ENCODE results near the gene OR10G4. TPM values are rescaled to one million over a fixed set of nuclear protein-coding genes. Genes with fewer than 3 reads are reported as not detected.

Gene OR10G4
- total RNA-seq, 1 experiment from 2014 or later = 0.07 TPM

DNA sequence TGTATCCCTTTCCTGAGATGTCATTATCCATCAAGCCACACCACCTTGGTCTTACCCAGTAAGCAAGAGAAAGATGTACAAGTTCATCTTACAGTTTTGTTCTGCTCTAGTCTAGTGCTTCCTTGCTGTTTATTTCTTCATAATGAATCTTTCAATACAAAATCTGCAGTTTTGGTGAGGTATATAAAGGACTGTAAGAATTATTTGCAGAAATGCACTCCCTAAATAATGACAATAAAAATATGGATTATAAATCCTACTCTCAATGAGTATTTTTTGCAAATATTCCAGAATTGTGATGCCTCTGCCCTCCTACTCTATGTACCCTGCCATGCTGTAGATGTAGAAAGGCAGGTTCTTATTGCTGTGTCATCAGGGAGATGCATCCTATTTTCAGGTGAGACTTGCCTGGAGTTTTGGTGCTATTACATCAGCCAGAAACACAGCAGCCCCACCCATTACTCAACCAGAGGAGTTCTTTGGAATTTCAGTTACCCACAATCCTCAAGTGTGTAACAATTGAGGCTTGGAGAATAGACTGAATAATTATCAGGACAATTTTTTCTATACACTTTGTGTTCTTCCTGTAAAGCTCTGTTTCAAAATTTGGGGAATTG is 35.0 kb upstream of the OR10G4 start, which contains the start of gene OR10S1:
Gene OR10S1 (minus strand): TSS at position 51 of the 617 bp plus-strand sequence. CDS start 117 bp downstream, outside the sequence.
- no peak within 1 kb of the TSS for H2AK5ac ChIP-seq (ENCODE audit: insufficient read length, low read length)
- H2BK20ac ChIP-seq (ENCODE audit: low read depth, low read length, poor library complexity, severe bottlenecking) = no peak within 1 kb of the TSS
- peaks cover 7 to 13% of the 10 kb centered on the region in 2 experiments for H3K9me3 Mint-ChIP-seq
- no peak within 1 kb of the TSS for H2BK120ac ChIP-seq (ENCODE audit: low read depth, low read length, poor library complexity, severe bottlenecking)
- H3K23ac ChIP-seq (ENCODE audit: insufficient read length, low read depth, low read length) = no peak within 1 kb of the TSS
- H2AFZ ChIP-seq (ENCODE audit: low read length) = no peak within 1 kb of the TSS
- H3K4me1 ChIP-seq (ENCODE audit: insufficient read depth, low read length) = no peaks in the 10 kb centered on the region
- H3K27me3 ChIP-seq (ENCODE audit: insufficient read depth, low read length) = no peaks in the 10 kb centered on the region
- H3K14ac ChIP-seq (ENCODE audit: insufficient read depth, low read length) = no peak within 1 kb of the TSS; the same call in 1 of the 2 replicates
- no peak within 1 kb of the TSS for H3K18ac ChIP-seq (ENCODE audit: insufficient read length, low read depth, low read length)
- no peak within 1 kb of the TSS for H3K4ac ChIP-seq (ENCODE audit: low read depth, low read length)
- H3K56ac ChIP-seq (ENCODE audit: insufficient read length, low read depth, low read length) = no peak within 1 kb of the TSS
- H3K4me2 ChIP-seq (ENCODE audit: insufficient read depth, insufficient read length, low read length) = no peak within 1 kb of the TSS
- no peak within 1 kb of the TSS for H3T11ph ChIP-seq (ENCODE audit: low read length)
- no peaks in the 10 kb centered on the region for H3K79me1 ChIP-seq (ENCODE audit: insufficient read depth, low read depth, low read length, poor library complexity, severe bottlenecking)
- H3K4me3 Mint-ChIP-seq = no peak within 1 kb of the TSS
- TF ChIP-seq, protein P1, sequence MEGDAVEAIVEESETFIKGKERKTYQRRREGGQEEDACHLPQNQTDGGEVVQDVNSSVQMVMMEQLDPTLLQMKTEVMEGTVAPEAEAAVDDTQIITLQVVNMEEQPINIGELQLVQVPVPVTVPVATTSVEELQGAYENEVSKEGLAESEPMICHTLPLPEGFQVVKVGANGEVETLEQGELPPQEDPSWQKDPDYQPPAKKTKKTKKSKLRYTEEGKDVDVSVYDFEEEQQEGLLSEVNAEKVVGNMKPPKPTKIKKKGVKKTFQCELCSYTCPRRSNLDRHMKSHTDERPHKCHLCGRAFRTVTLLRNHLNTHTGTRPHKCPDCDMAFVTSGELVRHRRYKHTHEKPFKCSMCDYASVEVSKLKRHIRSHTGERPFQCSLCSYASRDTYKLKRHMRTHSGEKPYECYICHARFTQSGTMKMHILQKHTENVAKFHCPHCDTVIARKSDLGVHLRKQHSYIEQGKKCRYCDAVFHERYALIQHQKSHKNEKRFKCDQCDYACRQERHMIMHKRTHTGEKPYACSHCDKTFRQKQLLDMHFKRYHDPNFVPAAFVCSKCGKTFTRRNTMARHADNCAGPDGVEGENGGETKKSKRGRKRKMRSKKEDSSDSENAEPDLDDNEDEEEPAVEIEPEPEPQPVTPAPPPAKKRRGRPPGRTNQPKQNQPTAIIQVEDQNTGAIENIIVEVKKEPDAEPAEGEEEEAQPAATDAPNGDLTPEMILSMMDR (conservative IDR thresholded peaks at IDR 0.05) = no peak
- H3K27ac ChIP-seq (ENCODE audit: insufficient read length, low read depth, low read length) = no peak within 1 kb of the TSS
- no peak within 1 kb of the TSS for H2BK5ac ChIP-seq (ENCODE audit: insufficient read length, low read length)
- H3K79me2 ChIP-seq (ENCODE audit: insufficient read depth, low read length) = no peaks in the 10 kb centered on the region
- peaks cover 14 to 15% of the 10 kb centered on the region in 2 experiments for H3K4me1 Mint-ChIP-seq
- no peak within 1 kb of the TSS for H4K5ac ChIP-seq (ENCODE audit: insufficient read length, low read depth, low read length)
- no peak within 1 kb of the TSS for H4K91ac ChIP-seq (ENCODE audit: insufficient read length, low read depth, low read length)
- H3K27ac Mint-ChIP-seq = peak within 1 kb of the TSS in 1 of 3 experiments; percentile 18; a peak in 2 of 7 replicates
- no peak for DNase-seq
- H3K9ac ChIP-seq (ENCODE audit: extremely low read depth, insufficient read length, low read length) = no peak within 1 kb of the TSS
- H4K8ac ChIP-seq (replicated peaks; ENCODE audit: insufficient read length, low read depth, low read length) = no peak within 1 kb of the TSS
- no peaks in the 10 kb centered on the region for H3K23me2 ChIP-seq (ENCODE audit: insufficient read length, low read depth, low read length, poor library complexity, severe bottlenecking)
- no peaks in the 10 kb centered on the region; the same call in 1 of the 2 replicates for H3K27me3 Mint-ChIP-seq (ENCODE audit: low read depth)
- H2BK12ac ChIP-seq (ENCODE audit: insufficient read length, low read depth, low read length) = no peak within 1 kb of the TSS
- no peaks in the 10 kb centered on the region for H4K20me1 ChIP-seq (ENCODE audit: control insufficient read depth, insufficient read depth, insufficient read length)
- no peak within 1 kb of the TSS for H2BK15ac ChIP-seq (ENCODE audit: low read depth, low read length)
- peaks cover 3 to 14% (median 6%) of the 10 kb centered on the region in 3 experiments; a peak in 5 of 7 replicates for H3K36me3 Mint-ChIP-seq (ENCODE audit: insufficient read depth in 1 of 3, low read depth in 3 of 3)
- no peaks in the 10 kb centered on the region for H3K9me3 ChIP-seq (ENCODE audit: control insufficient read depth, low read depth, low read length)
